Amniotic stem cell (primary cell): ENCODE measurements around the gene AVPR2.

Source experiments
- DNase-seq: peaks from one replicate; lab custom pipeline; 2025; lab: John Stamatoyannopoulos, UW

Gene AVPR2

GRCh38 chrX:153913701-153914100 is 9.2 kb downstream of the AVPR2 start:
- DNase-seq: no peak

GRCh38 chrX:153917869-153918268 is 13.4 kb downstream of the AVPR2 start:
- no peak for DNase-seq

GRCh38 chrX:153919281-153919680 is 14.8 kb downstream of the AVPR2 start:
- no peak for DNase-seq

- no peak for DNase-seq
Measured at GRCh38 chrX:153920546-153920945, 16.1 kb downstream of the AVPR2 start.

- no peak for DNase-seq
Measured at GRCh38 chrX:153921070-153921469, 16.6 kb downstream of the AVPR2 start.

DNA sequence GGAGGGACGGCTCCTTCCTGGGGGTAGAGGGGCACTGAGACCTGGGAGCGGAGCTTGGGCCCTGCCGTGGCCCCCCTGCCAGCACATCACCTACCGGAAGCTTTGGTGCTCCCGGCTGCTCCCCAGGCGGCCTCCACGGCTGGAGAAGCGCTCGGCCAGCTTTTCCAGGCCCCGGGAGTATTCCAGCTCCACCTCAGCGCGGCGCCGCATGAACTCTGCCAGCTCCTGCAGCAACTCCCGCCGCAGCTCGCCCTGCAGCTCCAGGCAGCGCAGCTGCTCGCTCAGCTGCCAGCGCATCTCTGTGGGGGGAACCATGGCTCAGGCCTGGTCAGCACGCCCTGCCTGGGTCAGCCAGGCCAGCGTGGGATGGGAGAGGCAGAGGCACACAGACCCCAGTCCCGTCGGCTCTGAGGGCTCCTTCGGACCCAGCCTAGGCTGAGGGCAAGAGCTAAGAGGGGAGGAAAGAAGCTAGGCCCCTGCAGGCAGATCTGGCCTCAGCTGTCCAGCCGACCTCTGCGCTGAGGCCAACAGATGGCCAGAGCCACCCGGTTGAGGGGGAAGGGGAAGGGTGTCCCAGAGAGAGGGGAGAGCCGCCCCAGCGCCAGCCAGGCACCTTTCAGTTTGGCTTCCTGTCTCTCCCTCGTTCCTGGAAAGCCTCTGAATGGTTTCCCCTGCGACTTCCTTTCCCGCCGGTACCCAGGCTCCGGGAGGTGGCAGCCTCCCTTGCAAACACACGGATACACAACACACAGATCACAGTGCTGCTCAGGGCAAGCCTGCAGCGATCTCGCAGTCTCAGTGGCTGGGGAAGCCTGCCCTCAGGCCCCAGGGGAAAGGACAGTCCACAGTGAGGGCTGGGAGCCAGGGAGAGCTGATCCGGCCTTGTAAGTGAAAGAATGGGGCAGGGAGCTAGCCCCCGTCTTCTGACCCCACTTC is 17.3 kb downstream of the AVPR2 start:
- no peak for DNase-seq

- DNase-seq: peak; percentile 10
Measured at GRCh38 chrX:153922932-153923857, 18.7 kb downstream of the AVPR2 start.

DNA sequence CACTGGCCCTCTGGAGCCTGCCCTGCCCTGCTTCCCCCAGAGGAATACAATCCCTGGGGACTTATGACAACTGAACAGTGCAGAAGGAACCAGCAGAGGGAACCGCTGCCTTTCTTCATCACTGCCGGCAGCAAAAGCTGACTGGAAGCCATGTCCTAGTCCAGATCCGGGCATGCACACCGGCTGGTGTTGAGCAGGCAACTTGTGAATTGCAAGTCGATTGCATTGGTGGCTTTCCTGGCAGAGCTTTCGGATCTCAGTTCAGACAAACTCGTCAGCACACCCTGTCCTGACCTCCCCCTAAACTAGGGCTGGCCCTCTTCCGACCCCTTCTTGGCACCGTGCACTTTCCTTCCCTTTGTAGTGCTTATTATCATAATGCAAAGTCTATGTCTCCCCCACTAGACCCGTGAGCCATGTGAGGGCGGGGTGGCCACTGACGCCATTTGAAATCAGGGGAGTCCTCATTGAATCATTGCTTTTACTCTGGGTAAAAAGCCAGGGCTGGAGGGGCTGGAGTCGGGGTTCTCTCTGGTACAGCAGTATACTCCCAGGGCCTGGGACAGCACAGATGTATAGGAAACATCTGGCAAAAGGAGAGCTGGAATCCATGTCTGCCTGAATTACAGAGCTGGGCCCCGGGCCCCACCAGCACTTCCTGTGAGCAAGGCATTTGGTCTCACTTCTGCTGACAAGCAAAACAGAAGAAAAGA is 19.8 kb downstream of the AVPR2 start:
- DNase-seq: no peak

GRCh38 chrX:153925387-153925738 is 20.9 kb downstream of the AVPR2 start:
- DNase-seq: no peak

GRCh38 chrX:153925739-153926551 is 21.5 kb downstream of the AVPR2 start, which contains the start of gene ARHGAP4:
Gene ARHGAP4, minus strand, starts transcription at chrX:153926264. Its CDS starts 62 bp downstream, at chrX:153926202.
- no peak for DNase-seq

DNA sequence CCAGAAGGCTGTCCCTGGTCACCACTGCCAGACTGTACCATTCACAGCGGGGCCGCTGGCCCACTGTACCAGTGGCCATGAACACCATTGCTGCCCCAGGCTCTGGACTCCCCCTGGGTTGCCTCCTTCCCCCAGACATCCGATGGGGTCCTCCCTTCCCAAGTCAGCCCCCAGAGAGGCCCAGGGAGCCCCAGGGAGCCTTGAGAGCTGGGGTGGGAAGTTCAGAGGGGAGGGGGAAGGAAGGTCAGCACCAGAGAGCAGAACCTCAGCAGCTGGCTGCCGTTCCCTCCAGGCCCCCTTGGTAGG is 22.0 kb downstream of the AVPR2 start:
- no peak for DNase-seq

DNA sequence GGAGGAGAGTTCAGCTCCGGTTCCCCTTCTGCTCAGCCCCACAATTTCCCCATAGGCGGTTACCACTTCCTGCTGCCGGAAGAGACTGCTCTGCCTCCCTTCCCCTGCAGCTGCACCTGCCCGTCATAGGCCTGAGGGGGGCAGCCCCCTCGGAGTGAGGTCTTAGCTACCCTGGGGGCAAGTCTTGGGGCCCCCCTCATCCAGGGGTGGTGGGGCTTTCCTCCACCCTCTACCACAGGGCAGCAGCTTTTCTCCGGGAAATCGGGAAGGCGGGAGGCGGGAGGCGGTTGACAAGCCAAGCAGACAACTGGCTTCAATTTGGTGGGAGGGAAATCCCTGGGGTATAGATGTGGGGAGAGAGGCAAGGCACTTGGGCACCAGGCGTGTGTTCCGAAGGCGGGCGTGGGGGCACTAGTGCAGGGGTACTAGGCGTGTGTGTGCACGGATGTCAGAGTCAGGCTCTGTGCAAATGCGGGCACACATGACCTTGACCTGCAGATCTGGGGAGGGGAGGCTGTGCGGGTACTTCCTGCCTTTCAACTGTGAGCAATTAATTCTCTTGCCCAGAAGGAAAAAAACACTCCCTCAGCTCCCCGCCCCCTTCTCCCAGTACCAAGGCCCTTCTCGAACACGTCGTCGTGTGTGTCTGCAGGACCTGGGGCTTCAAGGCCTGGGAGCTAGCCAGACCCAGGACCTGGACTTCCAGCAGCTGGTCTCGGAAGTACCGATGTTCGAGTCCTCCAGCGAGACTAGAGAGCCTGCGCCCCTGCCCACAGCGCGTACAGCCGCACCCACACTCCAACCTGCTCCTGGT is 22.6 kb downstream of the AVPR2 start:
- no peak for DNase-seq

GRCh38 chrX:153927672-153927921 is 23.1 kb downstream of the AVPR2 start:
- no peak for DNase-seq

- peak; percentile 91 for DNase-seq
Measured at GRCh38 chrX:153927922-153928760, 23.7 kb downstream of the AVPR2 start.

DNA sequence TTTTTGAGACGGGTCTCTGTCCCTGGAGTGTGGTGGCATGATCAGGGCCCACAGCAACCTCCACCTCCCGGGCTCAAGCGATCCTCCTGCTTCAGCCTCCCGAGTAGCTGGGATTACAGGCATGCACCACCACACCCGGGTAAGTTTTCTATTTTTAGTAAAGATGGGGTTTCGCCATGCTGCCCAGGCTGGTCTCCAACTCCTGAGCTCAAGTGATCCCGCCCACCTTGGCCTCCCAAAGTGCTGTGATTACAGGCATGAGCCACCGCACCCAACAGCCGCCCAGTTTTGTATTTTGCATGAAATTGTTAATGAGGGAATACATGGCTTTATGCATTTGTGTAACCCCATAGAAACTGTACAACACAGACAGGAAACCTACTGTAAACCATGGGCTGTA is 24.4 kb downstream of the AVPR2 start:
- DNase-seq: no peak

GRCh38 chrX:153929576-153929975 is 25.1 kb downstream of the AVPR2 start:
- no peak for DNase-seq

DNA sequence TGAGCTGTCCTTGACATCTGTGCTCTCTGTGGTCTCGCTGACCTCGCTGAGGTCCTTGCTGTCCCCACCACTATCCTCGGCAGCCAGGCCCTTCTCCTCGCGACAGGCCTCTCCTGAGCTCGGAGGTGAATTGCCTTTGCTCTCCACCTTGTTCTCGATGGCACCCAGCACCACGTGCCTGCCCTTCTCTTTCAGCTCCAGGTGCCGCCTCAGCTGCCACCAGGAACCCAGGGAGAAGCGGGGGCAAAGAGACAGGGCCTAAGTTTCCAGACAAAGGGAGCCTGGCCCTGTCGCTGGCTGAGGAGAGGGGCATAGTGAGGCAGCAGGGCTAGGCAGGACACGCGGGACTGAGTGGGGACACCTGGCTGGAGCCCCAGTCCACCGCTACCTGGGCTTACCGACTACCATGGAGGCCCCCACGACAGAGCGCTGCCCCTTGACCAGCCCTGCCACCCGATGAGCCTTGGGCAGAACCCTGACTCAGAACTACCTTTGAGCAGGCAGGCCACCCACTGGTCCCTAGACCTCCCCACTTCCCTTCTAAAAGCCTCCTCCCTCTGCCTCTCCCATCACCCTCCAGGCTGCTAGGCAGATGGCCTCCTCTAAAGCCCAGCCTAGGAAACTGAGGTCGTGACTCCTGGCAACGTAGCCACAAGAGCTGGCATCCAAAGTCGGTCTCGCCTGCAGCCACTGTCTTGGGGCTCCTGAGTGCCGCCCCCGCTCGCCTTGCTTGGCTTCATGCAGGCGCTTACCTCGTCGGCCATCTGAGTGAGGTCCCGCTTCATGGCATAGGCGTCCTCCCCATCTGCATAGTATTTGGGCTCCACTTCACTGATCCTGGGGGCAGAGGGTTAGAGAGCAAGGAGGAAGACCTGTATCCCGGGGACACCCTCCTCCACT is 25.8 kb downstream of the AVPR2 start:
- DNase-seq: no peak

- DNase-seq: no peak
Measured at GRCh38 chrX:153931151-153931550, 26.7 kb downstream of the AVPR2 start.

DNA sequence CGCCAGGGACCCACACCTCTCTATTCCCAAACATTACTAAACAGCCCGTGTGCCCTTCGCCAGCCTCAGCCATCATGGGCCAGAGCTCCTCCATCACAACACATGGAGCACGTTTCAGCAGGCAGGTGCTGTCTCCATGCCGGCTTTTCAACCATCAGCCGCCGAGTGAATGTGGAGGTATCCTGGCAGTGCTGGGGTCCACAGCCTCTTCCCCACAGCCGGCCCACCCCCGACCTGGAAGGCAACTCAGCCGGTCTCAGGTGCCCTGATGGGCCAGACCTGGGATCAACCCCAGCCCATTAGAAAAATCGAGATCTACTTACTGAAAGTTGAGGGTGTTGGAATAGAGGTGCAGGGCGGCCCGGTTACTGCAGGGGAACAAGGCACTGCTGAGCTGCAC is 27.3 kb downstream of the AVPR2 start:
- DNase-seq: no peak
